GM21423 (cell line): Measurements from ENCODE around the gene BRD8.
"Not testable (repeated sequence)": the region's sequence is repeated elsewhere in the genome, so short reads cannot be mapped to it uniquely, and the experiment has no call there.

Source experiments
- ATAC-seq: cut with Tn5 transposase; IDR thresholded peaks from one replicate; pipeline ENCODE4 v1.9.1; 2021; ENCODE audit warnings: mild to moderate bottlenecking, moderate library complexity; ENCODE audit not compliant: unreplicated experiment

The BRD8 gene, protein sequence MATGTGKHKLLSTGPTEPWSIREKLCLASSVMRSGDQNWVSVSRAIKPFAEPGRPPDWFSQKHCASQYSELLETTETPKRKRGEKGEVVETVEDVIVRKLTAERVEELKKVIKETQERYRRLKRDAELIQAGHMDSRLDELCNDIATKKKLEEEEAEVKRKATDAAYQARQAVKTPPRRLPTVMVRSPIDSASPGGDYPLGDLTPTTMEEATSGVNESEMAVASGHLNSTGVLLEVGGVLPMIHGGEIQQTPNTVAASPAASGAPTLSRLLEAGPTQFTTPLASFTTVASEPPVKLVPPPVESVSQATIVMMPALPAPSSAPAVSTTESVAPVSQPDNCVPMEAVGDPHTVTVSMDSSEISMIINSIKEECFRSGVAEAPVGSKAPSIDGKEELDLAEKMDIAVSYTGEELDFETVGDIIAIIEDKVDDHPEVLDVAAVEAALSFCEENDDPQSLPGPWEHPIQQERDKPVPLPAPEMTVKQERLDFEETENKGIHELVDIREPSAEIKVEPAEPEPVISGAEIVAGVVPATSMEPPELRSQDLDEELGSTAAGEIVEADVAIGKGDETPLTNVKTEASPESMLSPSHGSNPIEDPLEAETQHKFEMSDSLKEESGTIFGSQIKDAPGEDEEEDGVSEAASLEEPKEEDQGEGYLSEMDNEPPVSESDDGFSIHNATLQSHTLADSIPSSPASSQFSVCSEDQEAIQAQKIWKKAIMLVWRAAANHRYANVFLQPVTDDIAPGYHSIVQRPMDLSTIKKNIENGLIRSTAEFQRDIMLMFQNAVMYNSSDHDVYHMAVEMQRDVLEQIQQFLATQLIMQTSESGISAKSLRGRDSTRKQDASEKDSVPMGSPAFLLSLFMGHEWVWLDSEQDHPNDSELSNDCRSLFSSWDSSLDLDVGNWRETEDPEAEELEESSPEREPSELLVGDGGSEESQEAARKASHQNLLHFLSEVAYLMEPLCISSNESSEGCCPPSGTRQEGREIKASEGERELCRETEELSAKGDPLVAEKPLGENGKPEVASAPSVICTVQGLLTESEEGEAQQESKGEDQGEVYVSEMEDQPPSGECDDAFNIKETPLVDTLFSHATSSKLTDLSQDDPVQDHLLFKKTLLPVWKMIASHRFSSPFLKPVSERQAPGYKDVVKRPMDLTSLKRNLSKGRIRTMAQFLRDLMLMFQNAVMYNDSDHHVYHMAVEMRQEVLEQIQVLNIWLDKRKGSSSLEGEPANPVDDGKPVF

GRCh38 chr5:138178516-138179276 lies at the start of gene BRD8, which contains the start of gene KIF20A:
Gene BRD8, minus strand, starts transcription at chr5:138178630. Its CDS starts 16 bp downstream, at chr5:138178614.
Gene KIF20A, plus strand, starts transcription at chr5:138179112. Its CDS starts 569 bp downstream, at chr5:138179681.
- peak; percentile 82 for ATAC-seq

GRCh38 chr5:138226910-138227309 lies 48.5 kb upstream of the BRD8 start:
- ATAC-seq: no peak

GRCh38 chr5:138224712-138225111 lies 46.3 kb upstream of the BRD8 start:
- ATAC-seq: no peak

DNA sequence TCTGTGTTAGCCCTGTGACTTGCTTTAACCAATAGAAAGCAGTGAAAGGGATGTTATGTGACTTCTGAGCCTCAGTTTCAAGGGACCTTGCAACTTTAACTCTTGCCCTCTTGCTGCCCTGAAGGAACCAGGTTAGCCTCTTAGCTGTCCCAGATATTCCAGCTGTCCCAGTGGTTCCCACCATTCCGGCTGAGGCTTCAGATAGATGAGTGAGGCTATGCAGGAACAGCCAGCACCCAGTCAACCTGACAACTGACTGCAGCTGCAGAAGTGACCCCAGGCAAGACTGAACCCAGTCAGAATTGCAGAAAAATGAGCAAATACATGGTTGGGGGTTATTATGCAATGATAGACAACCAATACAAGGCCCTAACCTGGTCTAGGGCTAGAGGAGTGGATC lies 45.1 kb upstream of the BRD8 start:
- ATAC-seq: no peak

DNA sequence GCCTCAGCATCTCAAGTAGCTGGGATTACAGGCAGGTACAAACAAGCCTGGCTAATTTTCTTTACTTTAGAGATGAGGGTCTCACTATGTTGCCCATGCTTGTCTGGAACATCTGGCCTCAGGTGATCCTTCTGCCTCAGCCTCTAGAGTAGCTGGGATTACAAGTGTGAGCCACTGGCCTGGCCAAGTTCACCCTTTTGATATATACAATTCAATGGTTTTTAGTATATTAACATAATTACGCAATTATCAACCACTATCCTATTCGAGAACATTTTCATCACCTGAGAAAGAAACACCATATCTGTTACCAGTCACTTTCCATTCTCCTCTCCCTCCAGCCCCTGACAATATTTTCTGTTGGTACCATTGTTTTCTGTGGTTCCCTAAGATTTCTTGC lies 38.4 kb upstream of the BRD8 start:
- ATAC-seq: no peak

- peak; percentile 98 for ATAC-seq
Measured at GRCh38 chr5:138213161-138214029, 35.0 kb upstream of the BRD8 start, which contains the start of gene CDC23. Gene CDC23, minus strand, starts transcription at chr5:138213323. Its CDS starts 11 bp downstream, at chr5:138213312.

DNA sequence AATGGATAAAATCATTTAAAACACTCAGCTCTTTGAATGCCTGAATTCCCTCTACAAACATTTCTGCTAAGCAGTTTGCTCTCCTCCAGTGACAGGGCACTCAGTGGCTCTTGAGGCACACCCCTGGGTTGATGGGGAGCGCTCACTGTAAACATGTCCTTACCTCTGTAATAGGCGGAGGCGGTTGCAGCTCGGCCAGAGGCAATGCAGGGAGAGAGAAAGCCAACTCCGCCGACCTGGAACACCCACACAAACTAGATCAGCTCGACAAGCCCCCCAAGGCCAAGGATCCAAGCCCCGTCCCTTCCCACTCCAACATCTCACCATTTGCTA lies 34.4 kb upstream of the BRD8 start:
- peak; percentile 7 for ATAC-seq

GRCh38 chr5:138210985-138211384 lies 32.6 kb upstream of the BRD8 start:
- ATAC-seq: no peak

- not testable (repeated sequence) for ATAC-seq
Measured at GRCh38 chr5:138193859-138194258, 15.4 kb upstream of the BRD8 start.

DNA sequence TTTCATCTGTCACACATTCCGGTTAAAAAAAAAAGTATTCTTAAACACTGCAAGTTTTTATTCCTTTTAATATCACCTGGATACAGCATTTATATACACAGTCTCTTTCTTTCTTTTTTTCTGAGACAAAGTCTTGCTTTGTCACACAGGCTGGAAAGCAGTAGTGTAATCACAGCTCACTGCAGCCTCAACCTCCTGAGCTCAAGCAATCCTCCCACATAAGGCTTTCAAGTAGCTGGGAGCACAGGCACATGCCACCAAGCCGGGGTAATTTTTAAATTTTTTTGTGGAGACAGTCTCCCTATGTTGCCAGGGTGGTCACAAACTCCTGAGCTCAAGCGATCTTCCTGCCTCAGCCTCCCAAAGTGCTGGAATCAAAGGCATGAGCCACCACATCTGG lies 14.4 kb upstream of the BRD8 start:
- no peak for ATAC-seq

DNA sequence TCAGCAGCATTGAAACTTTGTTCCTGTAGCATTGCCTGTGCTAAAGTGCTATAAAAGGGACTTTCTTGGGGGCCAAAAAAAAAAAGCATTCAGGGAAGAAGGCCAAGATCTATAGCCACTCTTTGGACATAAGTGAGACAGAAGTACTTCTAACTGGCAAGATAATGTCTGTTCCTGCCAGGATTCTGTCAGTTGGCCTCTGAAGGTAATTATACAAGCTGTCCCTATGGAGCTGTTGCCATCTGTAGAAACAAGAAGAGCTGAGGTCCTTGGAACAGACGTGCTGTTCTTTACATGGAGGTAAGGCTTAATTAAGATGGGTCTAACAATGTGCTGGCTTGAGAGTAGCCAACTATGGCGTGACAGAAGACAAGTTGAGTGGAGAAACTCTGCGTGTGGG lies 10.2 kb upstream of the BRD8 start:
- no peak for ATAC-seq

- ATAC-seq: no peak
Measured at GRCh38 chr5:138186002-138186447, 7.6 kb upstream of the BRD8 start.

GRCh38 chr5:138182808-138183207 lies 4.4 kb upstream of the BRD8 start:
- no peak for ATAC-seq

GRCh38 chr5:138180841-138181240 lies 2.4 kb upstream of the BRD8 start:
- ATAC-seq: no peak

- ATAC-seq: no peak
Measured at GRCh38 chr5:138180183-138180782, 1.9 kb upstream of the BRD8 start.

DNA sequence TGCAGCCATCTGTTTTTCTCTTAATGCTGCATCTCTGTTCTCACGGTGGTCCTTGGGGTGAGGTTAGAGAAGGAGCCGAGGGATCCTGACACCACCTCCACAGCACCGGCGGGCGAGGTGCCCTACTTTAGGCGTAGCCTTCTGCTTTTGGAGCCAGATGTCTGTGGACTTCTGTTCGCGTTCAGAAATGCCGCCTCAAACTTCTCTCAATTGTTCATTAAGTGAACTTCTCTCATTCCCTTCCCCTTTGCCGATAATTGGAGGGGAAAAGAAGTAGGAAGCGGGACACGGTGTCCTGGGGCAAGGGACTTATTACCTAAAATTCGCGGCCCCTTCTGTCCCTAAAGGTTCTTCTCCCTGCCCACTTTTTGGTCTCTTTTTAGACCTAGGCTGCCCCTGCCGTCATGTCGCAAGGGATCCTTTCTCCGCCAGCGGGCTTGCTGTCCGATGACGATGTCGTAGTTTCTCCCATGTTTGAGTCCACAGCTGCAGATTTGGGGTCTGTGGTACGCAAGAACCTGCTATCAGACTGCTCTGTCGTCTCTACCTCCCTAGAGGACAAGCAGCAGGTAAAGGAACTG lies 937 bp upstream of the BRD8 start:
- ATAC-seq: no peak

DNA sequence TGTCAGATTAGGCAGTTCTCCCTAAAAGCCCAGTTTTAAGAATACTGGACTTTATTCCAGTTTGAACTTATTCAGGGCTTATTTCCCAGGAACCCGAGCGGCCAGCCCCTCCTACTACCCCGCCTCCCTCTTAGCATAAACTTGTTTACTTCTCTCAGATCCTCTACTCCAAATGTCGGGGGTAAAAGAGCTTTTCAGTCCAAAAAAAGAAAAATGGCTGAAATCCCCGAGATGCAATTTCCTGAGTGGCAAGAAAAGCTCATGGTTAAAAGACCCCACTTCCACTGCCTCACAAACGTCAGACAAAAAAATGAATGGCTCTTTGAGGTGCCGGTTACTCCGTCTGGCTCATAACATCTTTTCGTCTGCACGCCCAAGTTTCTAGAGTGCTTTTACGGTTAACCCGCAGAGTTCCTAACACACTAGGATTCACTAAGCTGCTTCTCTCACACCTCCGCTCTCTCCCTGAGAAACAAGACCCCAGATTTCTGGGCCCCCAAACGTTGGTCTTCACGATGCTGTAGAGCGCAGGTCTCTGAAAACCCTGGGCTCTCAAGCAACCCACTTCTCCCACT lies 402 bp downstream of the BRD8 start:
- ATAC-seq: no peak

- ATAC-seq: no peak
Measured at GRCh38 chr5:138170299-138170698, 8.1 kb downstream of the BRD8 start.
